ENCODE results near the gene TRAPPC12.
"Not testable (repeated sequence)": the region's sequence is repeated elsewhere in the genome, so short reads cannot be mapped to it uniquely, and the experiment has no call there.

TRAPPC12 gene

DNA sequence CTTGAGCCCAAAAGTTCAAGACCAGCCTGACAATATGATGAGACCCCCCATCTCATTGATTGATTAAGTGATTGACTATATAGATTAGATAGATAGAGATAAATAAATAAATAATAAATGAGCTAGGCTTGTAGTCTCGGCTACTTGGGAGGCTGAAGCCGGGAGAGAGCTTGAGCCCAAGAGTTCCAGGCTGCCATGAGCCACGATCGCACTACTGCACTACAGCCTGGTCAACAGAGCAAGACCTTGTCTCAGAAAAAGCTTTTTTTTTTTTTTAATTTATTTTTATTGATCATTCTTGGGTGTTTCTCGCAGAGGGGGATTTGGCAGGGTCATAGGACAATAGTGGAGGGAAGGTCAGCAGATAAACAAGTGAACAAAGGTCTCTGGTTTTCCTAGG lies 14.3 kb upstream of the TRAPPC12 start:
- Histone ChIP-seq H3K9ac (no peak overlapping the region), H3K4me3 (ENCODE audit: low read depth, low read length) (no peak overlapping the region), H3K27me3 (ENCODE audit: control insufficient read depth, insufficient read depth, low read length) (no peaks in the 10 kb centered on the region), H3K79me2 (peaks cover 40% of the 10 kb centered on the region), H3K9me3 (ENCODE audit: control insufficient read depth, low read length) (no peaks in the 10 kb centered on the region), H3K4me1 (no peaks in the 10 kb centered on the region), H3K4me2 (ENCODE audit: low read length) (no peak overlapping the region), H3K36me3 (ENCODE audit: control insufficient read depth, insufficient read depth, low read length) (no peaks in the 10 kb centered on the region), H3K27ac (no peak overlapping the region), H2AFZ (no peak overlapping the region)
- TF ChIP-seq, protein P1, sequence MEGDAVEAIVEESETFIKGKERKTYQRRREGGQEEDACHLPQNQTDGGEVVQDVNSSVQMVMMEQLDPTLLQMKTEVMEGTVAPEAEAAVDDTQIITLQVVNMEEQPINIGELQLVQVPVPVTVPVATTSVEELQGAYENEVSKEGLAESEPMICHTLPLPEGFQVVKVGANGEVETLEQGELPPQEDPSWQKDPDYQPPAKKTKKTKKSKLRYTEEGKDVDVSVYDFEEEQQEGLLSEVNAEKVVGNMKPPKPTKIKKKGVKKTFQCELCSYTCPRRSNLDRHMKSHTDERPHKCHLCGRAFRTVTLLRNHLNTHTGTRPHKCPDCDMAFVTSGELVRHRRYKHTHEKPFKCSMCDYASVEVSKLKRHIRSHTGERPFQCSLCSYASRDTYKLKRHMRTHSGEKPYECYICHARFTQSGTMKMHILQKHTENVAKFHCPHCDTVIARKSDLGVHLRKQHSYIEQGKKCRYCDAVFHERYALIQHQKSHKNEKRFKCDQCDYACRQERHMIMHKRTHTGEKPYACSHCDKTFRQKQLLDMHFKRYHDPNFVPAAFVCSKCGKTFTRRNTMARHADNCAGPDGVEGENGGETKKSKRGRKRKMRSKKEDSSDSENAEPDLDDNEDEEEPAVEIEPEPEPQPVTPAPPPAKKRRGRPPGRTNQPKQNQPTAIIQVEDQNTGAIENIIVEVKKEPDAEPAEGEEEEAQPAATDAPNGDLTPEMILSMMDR (IDR thresholded peaks at IDR 0.05), result no peak

DNA sequence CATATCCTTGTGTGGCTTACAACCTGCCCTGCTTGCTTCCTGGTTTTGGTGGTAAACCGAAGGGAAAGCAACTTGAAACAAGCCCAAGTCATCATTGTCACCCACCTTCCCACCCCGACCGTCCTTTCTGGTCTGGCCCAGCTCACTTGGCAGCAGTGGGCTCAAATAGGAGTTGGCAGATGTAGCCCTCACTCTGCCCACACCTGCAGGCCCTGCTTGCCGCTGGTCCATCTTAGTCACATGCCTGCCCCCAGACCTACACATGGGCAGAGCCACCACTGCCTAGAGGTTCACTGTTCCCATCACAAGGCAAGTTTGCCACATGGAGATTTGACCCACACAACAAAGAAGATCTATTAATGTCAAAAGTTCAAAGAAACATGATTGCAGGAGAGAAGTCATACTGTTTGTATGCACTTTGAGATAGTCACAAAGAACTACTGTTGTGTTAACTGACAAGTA lies 11.2 kb upstream of the TRAPPC12 start:
- Histone ChIP-seq H3K4me3 (ENCODE audit: low read depth, low read length) (no peak overlapping the region), H3K9ac (no peak overlapping the region), H3K27ac (no peak overlapping the region), H3K79me2 (peaks cover 26% of the 10 kb centered on the region), H3K27me3 (ENCODE audit: control insufficient read depth, insufficient read depth, low read length) (no peaks in the 10 kb centered on the region), H3K4me1 (no peaks in the 10 kb centered on the region), H3K4me2 (ENCODE audit: low read length) (no peak overlapping the region), H3K36me3 (ENCODE audit: control insufficient read depth, insufficient read depth, low read length) (no peaks in the 10 kb centered on the region), H3K9me3 (ENCODE audit: control insufficient read depth, low read length) (no peaks in the 10 kb centered on the region), H2AFZ (no peak overlapping the region)
- TF ChIP-seq, protein P1 (IDR thresholded peaks at IDR 0.05), result no peak

DNA sequence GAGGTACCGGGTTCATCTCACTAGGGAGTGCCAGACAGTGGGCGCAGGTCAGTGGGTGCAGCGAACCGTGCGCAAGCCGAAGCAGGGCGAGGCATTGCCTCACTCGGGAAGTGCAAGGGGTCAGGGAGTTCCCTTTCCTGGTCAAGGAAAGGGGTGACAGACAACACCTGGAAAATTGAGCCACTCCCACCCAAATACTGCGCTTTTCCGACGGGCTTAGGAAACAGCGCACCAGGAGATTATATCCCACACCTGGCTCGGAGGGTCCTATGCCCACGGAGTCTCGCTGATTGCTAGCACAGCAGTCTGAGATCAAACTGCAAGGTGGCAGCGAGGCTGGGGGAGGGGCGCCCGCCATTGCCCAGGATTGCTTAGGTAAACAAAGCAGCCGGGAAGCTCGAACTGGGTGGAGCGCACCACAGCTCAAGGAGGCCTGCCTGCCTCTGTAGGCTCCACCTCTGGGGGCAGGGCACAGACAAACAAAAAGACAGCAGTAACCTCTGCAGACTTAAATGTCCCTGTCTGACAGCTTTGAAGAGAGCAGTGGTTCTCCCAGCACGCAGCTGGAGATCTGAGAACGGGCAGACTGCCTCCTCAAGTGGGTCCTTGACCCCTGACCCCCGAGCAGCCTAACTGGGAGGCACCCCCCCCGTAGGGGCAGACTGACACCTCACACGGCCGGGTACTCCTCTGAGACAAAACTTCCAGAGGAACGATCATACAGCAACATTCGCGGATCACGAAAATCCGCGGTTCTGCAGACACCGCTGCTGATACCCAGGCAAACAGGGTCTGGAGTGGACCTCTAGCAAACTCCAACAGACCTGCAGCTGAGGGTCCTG lies 9.9 kb upstream of the TRAPPC12 start:
- not testable (repeated sequence) for H3K27ac ChIP-seq; H3K36me3 ChIP-seq (ENCODE audit: control insufficient read depth, insufficient read depth, low read length); H3K27me3 ChIP-seq (ENCODE audit: control insufficient read depth, insufficient read depth, low read length)

DNA sequence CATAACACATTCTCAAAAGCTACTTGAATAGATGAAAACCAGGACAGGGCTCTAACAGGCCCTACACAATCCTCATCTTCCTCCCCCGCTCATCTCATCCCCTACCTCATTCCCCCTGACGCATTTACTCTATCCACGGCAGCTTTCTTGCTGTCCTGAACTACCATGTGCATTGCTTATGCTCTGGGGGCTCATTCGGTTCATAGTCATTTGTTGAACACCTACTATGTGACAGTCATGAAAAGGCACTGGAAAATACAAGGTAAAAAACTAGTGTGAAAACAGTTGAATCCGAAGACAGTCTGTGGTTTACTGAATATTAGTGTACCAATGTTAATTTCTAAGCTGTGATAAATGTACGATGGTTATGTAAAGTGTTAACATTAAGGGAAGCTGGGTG lies 2.7 kb upstream of the TRAPPC12 start:
- H3K27me3 ChIP-seq (ENCODE audit: control insufficient read depth, insufficient read depth, low read length), result no peaks in the 10 kb centered on the region
- no peaks in the 10 kb centered on the region for H3K36me3 ChIP-seq (ENCODE audit: control insufficient read depth, insufficient read depth, low read length)
- H3K4me3 ChIP-seq (ENCODE audit: low read depth, low read length), result peak overlapping the region; percentile 64
- no peaks in the 10 kb centered on the region for H3K9me3 ChIP-seq (ENCODE audit: control insufficient read depth, low read length)
- peaks cover 10% of the 10 kb centered on the region for H3K4me1 ChIP-seq
- H3K9ac ChIP-seq, result no peak overlapping the region
- H2AFZ ChIP-seq, result no peak overlapping the region
- peak overlapping the region; percentile 82 for H3K4me2 ChIP-seq (ENCODE audit: low read length)
- no peak overlapping the region for H3K27ac ChIP-seq
- H3K79me2 ChIP-seq, result peaks cover 8% of the 10 kb centered on the region
- TF ChIP-seq, protein P1 (IDR thresholded peaks at IDR 0.05), result no peak

More for the DNA sequence above, 9.9 kb upstream of the TRAPPC12 start:
- not testable (repeated sequence) for H3K9ac ChIP-seq; H3K4me3 ChIP-seq (ENCODE audit: low read depth, low read length); H3K9me3 ChIP-seq (ENCODE audit: control insufficient read depth, low read length); H3K4me2 ChIP-seq (ENCODE audit: low read length); H3K4me1 ChIP-seq; H2AFZ ChIP-seq
- peaks cover 15% of the 10 kb centered on the region for H3K79me2 ChIP-seq

DNA sequence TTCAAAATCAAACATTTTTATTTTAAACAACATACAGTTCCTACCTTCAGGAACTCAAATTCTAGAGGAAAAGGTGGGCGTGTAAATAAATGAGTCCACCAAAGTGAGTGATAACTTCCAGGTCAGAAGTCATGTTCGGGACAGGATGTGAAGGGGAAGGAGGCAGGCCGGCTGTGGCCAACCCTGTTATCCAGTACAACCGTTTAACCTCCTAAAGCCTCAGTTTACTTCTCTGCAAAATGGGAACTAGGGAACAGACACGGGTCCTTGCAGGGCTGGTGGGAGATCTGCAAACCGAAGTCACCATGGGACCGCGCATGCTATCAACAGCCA lies 2.2 kb upstream of the TRAPPC12 start:
- Histone ChIP-seq H3K79me2 (peaks cover 8% of the 10 kb centered on the region), H3K27me3 (ENCODE audit: control insufficient read depth, insufficient read depth, low read length) (no peaks in the 10 kb centered on the region), H3K27ac (peak overlapping the region; percentile 81), H3K4me1 (peaks cover 10% of the 10 kb centered on the region), H2AFZ (peak overlapping the region; percentile 65), H3K4me2 (ENCODE audit: low read length) (peak overlapping the region; percentile 82), H3K4me3 (ENCODE audit: low read depth, low read length) (peak overlapping the region; percentile 64), H3K9me3 (ENCODE audit: control insufficient read depth, low read length) (no peaks in the 10 kb centered on the region), H3K9ac (no peak overlapping the region), H3K36me3 (ENCODE audit: control insufficient read depth, insufficient read depth, low read length) (no peaks in the 10 kb centered on the region)
- TF ChIP-seq, protein P1 (IDR thresholded peaks at IDR 0.05), result no peak

All from parathyroid adenoma (tissue), 2 donors.